Vagina (tissue), 2 donors: ENCODE measurements around the gene SLC36A1.

ENCODE experiments used
- POLR2A ChIP-seq, 2 donors: fragments of 450-650 bp; IDR thresholded peaks; one replicate each; pipeline ENCODE4 v1.6.1; 2017; ENCODE audit warnings: antibody characterized with exemption in 2 of 2, mild to moderate bottlenecking in 2 of 2, moderate library complexity in 2 of 2
- POLR2AphosphoS5 ChIP-seq, 2 donors: sonication (generic); formaldehyde crosslinking; IDR thresholded peaks; one replicate each; pipeline ENCODE4 v1.9.0; 2017; ENCODE audit warnings: antibody characterized with exemption in 2 of 2, mild to moderate bottlenecking in 2 of 2, low read depth in 1 of 2; ENCODE audit not compliant: insufficient read depth in 1 of 2
- TF ChIP-seq, protein P1 (sequence below), 3 experiments: fragments of 450-650 bp in 2 of 3; fragments of 200-600 bp in 1 of 3; sonication (generic) in 1 of 3; IDR thresholded peaks; one replicate each; pipeline ENCODE4 v1.5.1; 2017 to 2019; ENCODE audit warnings: antibody characterized with exemption in 3 of 3, mild to moderate bottlenecking in 2 of 3, moderate library complexity in 2 of 3

DNA sequence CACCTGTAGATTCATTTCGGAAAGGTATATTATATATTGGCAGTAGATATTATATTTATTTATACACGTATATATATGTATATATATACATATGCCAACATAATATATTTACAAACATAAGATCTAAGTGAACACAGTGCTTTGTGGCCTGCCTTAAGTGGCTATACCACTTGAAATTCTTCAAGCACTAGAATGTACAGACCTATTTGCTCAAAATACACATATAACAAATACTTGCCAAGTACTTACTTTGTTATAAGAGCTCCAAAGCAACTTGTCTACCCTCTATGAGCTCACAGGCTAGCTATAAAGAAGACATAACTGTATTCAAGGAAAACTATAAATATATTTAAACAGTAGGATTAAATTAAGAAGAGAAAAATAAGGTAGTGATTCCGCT lies 33.6 kb upstream of the SLC36A1 start:
- TF ChIP-seq, protein P1, sequence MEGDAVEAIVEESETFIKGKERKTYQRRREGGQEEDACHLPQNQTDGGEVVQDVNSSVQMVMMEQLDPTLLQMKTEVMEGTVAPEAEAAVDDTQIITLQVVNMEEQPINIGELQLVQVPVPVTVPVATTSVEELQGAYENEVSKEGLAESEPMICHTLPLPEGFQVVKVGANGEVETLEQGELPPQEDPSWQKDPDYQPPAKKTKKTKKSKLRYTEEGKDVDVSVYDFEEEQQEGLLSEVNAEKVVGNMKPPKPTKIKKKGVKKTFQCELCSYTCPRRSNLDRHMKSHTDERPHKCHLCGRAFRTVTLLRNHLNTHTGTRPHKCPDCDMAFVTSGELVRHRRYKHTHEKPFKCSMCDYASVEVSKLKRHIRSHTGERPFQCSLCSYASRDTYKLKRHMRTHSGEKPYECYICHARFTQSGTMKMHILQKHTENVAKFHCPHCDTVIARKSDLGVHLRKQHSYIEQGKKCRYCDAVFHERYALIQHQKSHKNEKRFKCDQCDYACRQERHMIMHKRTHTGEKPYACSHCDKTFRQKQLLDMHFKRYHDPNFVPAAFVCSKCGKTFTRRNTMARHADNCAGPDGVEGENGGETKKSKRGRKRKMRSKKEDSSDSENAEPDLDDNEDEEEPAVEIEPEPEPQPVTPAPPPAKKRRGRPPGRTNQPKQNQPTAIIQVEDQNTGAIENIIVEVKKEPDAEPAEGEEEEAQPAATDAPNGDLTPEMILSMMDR (IDR thresholded peaks at IDR 0.05) = no peak
- TF ChIP-seq POLR2A (IDR thresholded peaks at IDR 0.05) (no peak), POLR2AphosphoS5 (IDR thresholded peaks at IDR 0.05; ENCODE audit: insufficient read depth in 1 of 2, low read depth in 1 of 2) (no peak)
